Medulla oblongata (tissue), 1 donor: ENCODE results near the gene ULK3.

Source experiments
- DNase-seq: peaks from one replicate; pipeline ENCODE4 v3.0.0-alpha.2; 2015; ENCODE audit errors: extremely low spot score

The ULK3 gene

DNA sequence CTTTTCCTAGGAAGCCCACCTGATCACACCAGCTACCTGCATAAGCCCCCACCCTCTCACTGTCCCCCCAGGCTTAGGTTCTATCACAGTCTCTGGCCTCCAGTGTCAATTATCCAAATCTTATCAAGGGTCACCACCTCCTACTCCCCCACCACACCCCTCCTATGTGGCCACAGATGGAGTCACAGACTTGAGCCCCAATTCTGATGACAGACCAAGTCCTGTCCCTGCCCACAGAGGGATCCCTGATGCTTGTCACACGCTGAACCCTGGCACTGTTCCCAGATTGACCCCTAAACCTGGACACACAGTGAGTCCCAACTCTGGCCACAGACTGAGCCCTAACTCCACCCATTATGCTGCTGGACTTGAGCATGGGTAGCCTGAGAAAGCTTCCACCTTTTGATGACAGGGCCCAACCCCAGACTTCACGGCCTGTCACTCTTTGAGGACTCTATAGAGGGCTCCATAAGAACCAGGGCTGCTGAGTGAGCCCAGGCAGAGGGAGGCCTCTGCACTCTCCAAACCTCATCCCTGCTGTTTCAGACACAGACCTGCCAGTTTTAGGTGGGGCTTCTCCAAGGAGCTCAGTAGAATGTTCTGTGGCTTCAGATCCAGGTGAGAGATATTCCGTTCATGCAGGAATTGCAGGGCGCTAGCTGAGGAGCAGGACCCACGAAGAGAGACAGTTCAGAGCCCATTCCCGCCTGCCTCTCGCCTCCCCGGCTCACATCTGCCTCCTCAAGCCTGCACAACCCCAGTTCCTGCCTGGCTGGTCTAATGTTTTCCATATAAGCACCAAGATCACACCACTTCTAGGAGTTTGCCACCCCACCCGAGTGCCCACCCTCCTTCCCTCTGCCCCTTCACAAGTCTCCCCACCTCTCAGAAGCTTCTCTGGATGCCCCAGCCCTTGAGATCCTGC is 1.8 kb downstream of the ULK3 start:
- DNase-seq, result no peak

GRCh38 chr15:74839526-74840395 is 3.2 kb downstream of the ULK3 start:
- DNase-seq, result no peak

DNA sequence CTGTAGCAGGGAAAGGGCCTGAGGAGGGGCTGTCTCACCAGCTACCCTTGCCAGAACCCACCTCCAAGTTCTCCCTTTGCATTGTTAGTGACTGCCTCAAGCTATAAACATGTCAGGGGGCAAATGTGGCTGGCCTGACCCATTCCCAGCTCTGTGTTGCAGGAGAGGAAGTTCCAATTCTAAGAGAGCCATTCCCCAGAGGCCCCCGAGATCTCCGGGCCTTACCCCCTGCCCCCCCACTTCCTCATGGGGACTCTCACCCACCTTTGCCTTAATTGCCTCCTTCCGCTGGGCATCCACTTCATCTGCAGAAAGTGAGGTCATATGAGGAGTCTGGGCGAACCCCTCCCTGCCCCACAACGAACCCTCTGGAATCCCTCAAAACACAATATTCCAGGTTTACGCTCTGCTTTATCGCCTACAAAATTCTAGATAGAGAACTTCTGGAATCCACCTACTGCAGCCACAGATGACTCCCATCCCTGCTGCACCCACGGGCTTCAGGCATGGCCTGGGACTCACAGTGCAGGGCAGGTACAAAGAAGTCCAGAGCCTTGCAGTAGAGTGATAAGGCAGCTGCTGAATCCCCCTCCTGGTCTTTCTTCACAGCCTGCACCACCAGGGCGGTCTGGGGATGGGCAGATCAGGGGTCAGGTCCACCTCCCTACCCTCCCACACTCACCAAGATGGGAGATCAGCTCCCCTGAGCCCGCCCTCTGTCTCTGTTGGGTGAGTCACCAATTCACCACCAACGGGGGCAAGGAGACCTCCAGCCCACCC is 4.0 kb downstream of the ULK3 start:
- no peak for DNase-seq

- DNase-seq, result no peak
Measured at GRCh38 chr15:74838137-74838516, 4.8 kb downstream of the ULK3 start.

GRCh38 chr15:74837482-74838136 is 5.3 kb downstream of the ULK3 start:
- DNase-seq, result no peak

DNA sequence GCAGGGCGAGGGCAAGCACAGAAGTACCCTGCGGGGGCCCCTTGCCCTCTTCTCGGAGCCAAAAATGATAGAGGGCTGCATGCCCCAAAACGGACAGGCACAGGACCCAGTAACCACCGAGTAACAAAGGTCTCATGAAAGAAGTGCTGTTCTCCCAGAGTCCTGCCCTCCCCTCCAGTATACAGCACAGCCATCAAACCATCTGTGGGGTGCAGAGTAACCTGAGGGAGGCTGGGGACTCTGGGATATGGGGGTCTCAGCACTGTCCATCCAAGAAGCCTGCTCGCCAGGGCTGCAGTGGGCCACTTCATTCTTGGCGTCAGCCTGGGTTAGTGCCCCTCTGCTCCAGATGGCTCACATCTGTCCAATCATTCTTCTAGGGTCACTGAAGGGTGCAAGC is 6.1 kb downstream of the ULK3 start:
- DNase-seq, result no peak

DNA sequence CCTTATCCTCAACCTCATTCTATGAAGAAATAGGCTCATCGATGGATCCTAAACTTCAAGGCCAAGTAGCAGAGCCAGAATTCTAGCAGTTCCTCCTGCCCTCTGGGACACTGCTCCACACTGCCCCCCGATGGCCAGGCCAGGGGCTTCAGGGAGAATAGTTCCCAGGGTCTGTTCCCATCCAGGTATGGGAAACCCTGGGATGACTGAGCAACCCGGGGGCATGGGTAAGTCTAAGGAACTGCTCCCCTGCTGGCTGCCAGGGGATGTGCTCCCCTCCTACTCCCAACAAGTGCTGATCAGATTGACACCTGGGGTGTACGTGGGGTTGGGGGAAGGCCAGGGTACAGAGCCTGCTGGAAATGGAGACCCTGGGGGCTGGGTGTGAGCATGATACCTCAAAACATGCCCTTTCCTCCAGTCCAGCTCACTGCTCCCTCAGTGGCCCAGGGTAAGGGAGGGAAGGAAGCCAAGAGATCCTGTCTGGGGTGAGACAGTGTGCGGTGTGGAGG is 7.6 kb downstream of the ULK3 start:
- DNase-seq, result peak; percentile 53

DNA sequence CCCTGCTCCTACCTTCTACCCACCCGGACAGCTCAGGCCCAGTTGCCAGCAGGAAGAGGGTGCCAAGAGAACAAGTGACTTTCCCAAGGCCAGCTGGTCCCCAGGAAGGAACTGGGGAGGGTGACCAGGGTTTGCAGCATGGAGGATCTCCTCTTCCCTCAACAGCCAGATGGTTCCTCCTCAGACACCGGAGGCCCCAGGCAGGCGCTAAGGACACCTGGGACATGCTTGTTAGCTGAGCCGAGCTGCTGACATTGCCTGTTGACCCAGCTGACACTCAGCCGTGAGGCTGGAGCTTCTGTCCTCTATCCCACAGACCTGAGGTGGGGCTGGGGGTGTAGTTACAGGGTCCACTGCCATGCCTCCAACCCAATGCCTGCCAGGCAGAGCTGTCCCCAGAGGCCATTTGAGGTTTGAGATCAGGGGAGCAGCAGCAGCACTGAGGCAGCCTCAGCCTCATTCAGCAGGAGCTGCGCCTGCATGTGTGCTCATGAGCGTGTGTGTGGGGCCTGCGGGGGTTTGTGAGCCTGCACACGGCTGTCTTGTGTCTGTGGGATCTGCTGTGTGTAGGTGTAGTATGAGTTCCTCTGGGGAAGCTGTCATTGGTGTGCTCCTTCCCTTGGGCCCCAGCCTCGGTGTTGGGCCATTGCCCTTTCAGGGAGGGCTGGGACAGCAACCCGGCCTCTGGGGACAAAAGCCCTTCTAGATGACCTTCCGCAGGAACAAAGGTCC is 9.4 kb downstream of the ULK3 start:
- no peak for DNase-seq

- no peak for DNase-seq
Measured at GRCh38 chr15:74832826-74833225, 10.1 kb downstream of the ULK3 start.

DNA sequence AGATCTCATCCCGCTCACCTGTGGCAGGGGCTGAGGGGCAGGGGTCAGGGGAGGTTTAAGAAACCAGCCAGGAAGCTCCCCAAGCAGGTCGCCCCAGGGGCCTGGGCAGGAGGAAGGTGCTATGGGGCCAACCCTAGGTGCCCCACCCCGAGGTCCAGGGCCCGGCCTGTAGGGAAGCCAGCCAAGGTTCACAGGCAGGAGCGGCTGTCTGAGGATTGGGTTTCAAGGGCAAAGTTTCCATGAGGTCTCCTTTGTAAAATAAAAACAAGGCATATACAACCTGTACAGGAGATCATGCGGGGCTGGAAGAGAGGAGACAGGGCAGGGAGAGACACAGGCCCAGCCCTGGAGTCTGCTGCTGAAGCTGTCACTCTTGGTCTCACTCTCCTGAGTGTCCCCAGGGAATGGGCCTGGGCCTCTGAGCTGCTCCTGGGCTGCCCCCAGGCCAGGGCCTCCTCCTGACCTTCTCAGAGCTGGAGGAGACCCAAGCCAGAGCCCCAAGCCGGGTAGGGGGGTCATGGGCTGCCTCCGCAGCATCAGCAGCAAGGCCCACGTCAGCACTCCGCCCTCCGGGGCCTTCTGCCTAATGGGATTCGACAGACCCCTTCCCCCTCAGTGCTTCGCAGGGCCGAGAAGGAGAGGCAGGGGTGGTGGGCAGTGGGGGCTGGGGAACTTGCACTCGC is 11.0 kb downstream of the ULK3 start:
- no peak for DNase-seq

DNA sequence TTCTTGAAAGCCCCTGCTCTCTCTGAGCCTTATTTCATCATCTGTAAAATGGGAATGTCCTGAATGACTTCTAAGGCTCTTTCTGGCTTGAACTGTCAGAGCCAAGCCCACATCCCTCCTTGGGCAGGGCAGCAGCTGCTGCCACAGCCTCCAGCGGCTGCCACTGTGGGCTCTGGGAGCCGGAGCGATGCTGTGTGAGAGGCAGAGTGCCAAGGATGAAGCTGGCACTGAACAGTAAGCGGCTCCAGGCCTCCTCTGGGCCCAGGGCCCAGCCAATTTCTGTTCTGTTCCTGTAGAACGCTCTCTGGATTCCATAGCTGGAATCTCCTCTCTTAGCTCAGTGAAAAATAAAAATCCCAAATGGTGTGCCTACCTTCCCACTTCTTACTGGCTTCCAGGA is 12.1 kb downstream of the ULK3 start:
- peak; percentile 87 for DNase-seq

GRCh38 chr15:74829991-74830390 is 13.0 kb downstream of the ULK3 start:
- no peak for DNase-seq

GRCh38 chr15:74829486-74829885 is 13.5 kb downstream of the ULK3 start:
- DNase-seq, result no peak

DNA sequence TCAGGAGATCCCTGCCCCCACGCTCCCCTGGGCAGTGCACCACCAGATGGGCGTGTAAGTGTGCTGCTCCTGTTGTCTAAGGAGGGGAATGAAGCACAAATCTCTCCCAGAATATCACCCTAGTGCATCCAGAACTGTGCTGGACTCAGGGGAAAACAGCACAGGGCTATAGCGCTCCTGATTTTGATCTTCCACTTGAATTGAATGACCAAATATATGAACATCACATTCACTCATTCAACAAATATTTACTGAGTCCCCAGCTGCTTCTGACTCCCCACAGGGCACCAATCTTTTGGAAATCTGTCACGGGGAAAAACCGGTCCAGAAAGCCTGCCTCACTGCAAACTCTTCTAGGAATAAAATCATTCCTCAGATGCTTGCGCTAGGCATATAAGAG is 14.1 kb downstream of the ULK3 start:
- DNase-seq, result no peak

- no peak for DNase-seq
Measured at GRCh38 chr15:74827614-74828013, 15.3 kb downstream of the ULK3 start.

GRCh38 chr15:74826921-74827320 is 16.0 kb downstream of the ULK3 start:
- no peak for DNase-seq

- DNase-seq, result no peak
Measured at GRCh38 chr15:74826364-74826819, 16.6 kb downstream of the ULK3 start, which contains the start of gene CPLX3. Gene CPLX3 (plus strand): TSS chr15:74826627. CDS start chr15:74826704, 77 bp downstream.

DNA sequence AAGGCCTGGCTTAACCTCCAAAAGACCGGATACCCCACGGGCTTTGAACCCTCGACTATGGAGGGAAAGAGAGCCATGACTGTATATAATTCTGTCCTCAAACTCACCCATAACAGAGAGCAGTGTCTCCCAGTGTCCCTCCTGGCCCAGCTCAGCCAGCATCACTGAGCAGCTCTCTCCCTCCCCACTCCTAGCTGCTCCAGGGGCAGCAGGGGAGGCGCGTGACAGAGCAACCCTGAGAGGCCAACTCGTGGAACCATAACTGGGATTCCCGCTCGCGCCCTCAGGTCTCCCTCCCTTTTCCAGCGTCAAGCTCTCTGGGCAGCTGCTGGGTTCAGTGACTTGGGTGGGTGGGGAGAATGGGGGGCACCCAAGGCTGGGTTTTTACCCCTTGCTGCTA is 17.1 kb downstream of the ULK3 start:
- DNase-seq, result no peak

DNA sequence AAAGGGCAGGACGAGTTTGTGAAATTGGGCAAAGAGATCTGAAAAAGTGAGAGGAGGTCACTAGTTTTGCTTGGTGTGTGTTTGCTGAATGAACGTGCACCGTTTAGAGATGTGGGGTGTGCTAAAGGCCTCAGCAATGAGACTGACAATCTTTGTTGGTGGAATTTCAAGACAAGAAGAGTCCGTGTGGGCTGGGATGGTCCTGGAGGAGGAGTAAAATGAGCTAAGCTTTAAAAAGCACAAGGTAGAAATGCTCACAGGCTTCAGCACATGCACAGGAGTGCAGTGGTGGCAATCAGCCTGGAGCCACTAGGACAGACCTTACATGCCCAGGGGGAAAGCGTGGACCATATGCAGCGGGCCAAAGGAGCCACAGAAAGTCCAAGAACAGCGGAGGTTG is 18.0 kb downstream of the ULK3 start:
- no peak for DNase-seq

DNA sequence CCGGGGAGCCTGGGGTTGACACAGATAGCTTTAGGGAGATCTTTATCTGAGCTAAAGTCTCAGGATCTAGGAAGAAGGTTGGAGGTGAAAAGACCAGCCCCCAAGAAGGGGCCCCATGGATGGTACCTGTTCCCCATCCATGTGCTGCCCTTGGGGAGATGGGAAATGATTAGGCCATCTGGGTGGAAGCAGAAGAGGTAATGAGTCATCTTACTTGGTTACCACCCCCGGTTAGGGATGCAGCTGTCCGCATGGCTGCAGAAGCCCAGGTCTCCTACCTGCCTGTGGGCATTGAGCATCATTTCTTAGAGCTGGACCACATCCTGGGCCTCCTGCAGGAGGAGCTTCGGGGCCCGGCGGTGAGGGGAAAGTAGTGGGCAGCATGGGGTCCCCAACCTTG is 19.6 kb downstream of the ULK3 start:
- no peak for DNase-seq
